Trophoblast cell (in vitro differentiated cells and primary cell): ENCODE data around the gene KLHL11.

Source experiments
- DNase-seq, 2 donors: peaks; one replicate each; pipeline ENCODE4 v3.0.0-alpha.2; 2016
- H2AFZ ChIP-seq: 2 replicates; pipeline ENCODE4 v1.6.1; 2013; ENCODE audit warnings: low read length, moderate library complexity, mild to moderate bottlenecking; ENCODE audit not compliant: insufficient read depth, poor library complexity
- H2AK5ac ChIP-seq: 2 replicates; pipeline ENCODE4 v1.6.1; 2013; ENCODE audit warnings: mild to moderate bottlenecking, low read length
- H2BK120ac ChIP-seq: 2 replicates; pipeline ENCODE4 v1.6.1; 2013; ENCODE audit warnings: low read length, mild to moderate bottlenecking, moderate library complexity; ENCODE audit not compliant: insufficient read depth, poor library complexity
- H2BK12ac ChIP-seq: 2 replicates; pipeline ENCODE4 v1.6.1; 2013; ENCODE audit warnings: mild to moderate bottlenecking, low read length, moderate library complexity
- H2BK5ac ChIP-seq: 2 replicates; pipeline ENCODE4 v1.6.1; 2013; ENCODE audit warnings: low read length, low read depth, moderate library complexity, mild to moderate bottlenecking; ENCODE audit not compliant: poor library complexity
- H3K14ac ChIP-seq: 2 replicates; pipeline ENCODE4 v1.6.1; 2013; ENCODE audit warnings: mild to moderate bottlenecking, low read length
- H3K18ac ChIP-seq: 2 replicates; pipeline ENCODE4 v1.6.1; 2013; ENCODE audit warnings: mild to moderate bottlenecking, low read length
- H3K23ac ChIP-seq: 2 replicates; pipeline ENCODE4 v1.6.1; 2013; ENCODE audit warnings: low read length
- H3K27ac ChIP-seq: 2 replicates; pipeline ENCODE4 v1.5.1; 2013; ENCODE audit warnings: low read depth, mild to moderate bottlenecking, inconsistent platforms, low read length, moderate library complexity
- H3K27me3 ChIP-seq: 2 replicates; pipeline ENCODE4 v1.6.1; 2013; ENCODE audit warnings: inconsistent platforms, mild to moderate bottlenecking, low read length, moderate library complexity; ENCODE audit not compliant: insufficient read depth
- H3K36me3 ChIP-seq, 2 experiments: 1 replicate in 1 of 2; 2 replicates in 1 of 2; pipeline ENCODE4 v1.6.1; 2013; ENCODE audit warnings: low read length in 2 of 2, mild to moderate bottlenecking in 2 of 2, moderate library complexity in 1 of 2; ENCODE audit not compliant: insufficient read depth in 2 of 2, control insufficient read depth in 1 of 2
- H3K4ac ChIP-seq: 2 replicates; pipeline ENCODE4 v1.6.1; 2013; ENCODE audit warnings: low read depth, mild to moderate bottlenecking, low read length, moderate library complexity
- H3K4me1 ChIP-seq, 2 experiments: 1 replicate in 1 of 2; 2 replicates in 1 of 2; pipeline ENCODE4 v1.6.1; 2013; ENCODE audit warnings: low read length in 2 of 2, mild to moderate bottlenecking in 2 of 2, moderate library complexity in 1 of 2; ENCODE audit not compliant: insufficient read depth in 2 of 2, control insufficient read depth in 1 of 2
- H3K4me2 ChIP-seq: 2 replicates; pipeline ENCODE4 v1.6.1; 2013; ENCODE audit warnings: inconsistent platforms, mild to moderate bottlenecking, low read length, moderate library complexity
- H3K4me3 ChIP-seq: 2 replicates; pipeline ENCODE4 v1.5.1; 2013; ENCODE audit warnings: mild to moderate bottlenecking, low read depth, low read length, inconsistent platforms
- H3K79me1 ChIP-seq: one replicate; pipeline ENCODE4 v1.6.1; 2013; ENCODE audit warnings: low read length
- H3K79me2 ChIP-seq: 2 replicates; pipeline ENCODE4 v1.6.1; 2013; ENCODE audit warnings: low read length, mild to moderate bottlenecking; ENCODE audit not compliant: control insufficient read depth, insufficient read depth, poor library complexity
- H3K9ac ChIP-seq: 2 replicates; pipeline ENCODE4 v1.6.1; 2013; ENCODE audit warnings: mild to moderate bottlenecking, low read length
- H3K9me3 ChIP-seq: 2 replicates; pipeline ENCODE4 v1.6.1; 2013; ENCODE audit warnings: low read depth, mild to moderate bottlenecking, control low read depth, inconsistent platforms, low read length; ENCODE audit not compliant: insufficient read depth
- H4K12ac ChIP-seq: 2 replicates; pipeline ENCODE4 v1.6.1; 2013; ENCODE audit warnings: low read depth, mild to moderate bottlenecking, low read length, moderate library complexity
- H4K8ac ChIP-seq: 2 replicates; pipeline ENCODE4 v1.6.1; 2013; ENCODE audit warnings: low read depth, mild to moderate bottlenecking, low read length, moderate library complexity
- H4K91ac ChIP-seq: one replicate; pipeline ENCODE4 v1.6.1; 2013; ENCODE audit warnings: low read depth, mild to moderate bottlenecking, low read length, moderate library complexity
- WGBS: extraction: QIAGEN DNeasy Blood & Tissue Kit; methylation state at CpG from one replicate; pipeline ENCODE4 v1.1.7; 2013; ENCODE audit warnings: missing lambda C conversion rate; ENCODE audit not compliant: insufficient read length, insufficient coverage; ENCODE audit errors: extremely low coverage; 5-methylcytosine and 5-hydroxymethylcytosine counted together

Gene KLHL11

DNA sequence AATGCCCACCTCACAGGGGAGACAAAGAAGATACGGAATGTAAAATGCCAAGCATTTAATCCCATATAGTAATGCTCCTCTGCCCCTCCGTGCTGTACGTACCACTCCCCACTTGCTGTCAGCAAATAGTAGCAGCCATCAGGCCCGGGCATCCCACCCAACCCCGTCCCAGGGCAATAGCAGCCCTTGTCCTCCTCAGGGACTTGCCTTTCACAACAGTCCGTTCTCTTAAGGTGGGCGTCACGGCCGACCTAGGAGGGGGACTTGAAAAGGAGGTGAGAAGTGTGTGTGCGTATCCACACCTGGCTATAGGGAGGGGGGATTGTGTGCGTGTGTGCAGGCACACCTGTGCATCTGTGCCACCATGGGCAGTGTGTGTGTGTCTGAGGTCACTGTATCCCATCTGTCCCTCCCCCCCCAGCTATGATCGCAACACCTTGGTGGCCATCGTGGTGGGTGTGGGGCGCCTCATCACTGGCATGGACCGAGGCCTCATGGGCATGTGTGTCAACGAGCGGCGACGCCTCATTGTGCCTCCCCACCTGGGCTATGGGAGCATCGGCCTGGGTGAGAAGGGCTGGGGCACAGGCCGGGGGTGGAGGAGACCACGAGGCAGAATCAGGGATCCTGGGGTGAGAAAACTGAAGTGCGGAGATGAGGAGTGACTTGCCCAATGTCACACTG lies 48.4 kb downstream of the KLHL11 start:
- no peak overlapping the region for H3K14ac ChIP-seq
- DNase-seq: no peak
- H2BK120ac ChIP-seq: no peak overlapping the region
- peaks cover 9 to 11% of the 10 kb centered on the region in 2 experiments for H3K4me1 ChIP-seq
- no peaks in the 10 kb centered on the region for H3K9me3 ChIP-seq
- no peaks in the 10 kb centered on the region for H3K27me3 ChIP-seq
- H3K9ac ChIP-seq: no peak overlapping the region
- no peak overlapping the region for H4K91ac ChIP-seq
- H4K8ac ChIP-seq: no peak overlapping the region
- no peak overlapping the region for H2BK12ac ChIP-seq
- no peak overlapping the region for H2AK5ac ChIP-seq
- no peak overlapping the region for H4K12ac ChIP-seq
- H3K4me2 ChIP-seq: no peak overlapping the region
- no peak overlapping the region for H3K4me3 ChIP-seq
- WGBS: no CpG with 5 or more reads among the region's 23 CpGs
- H2AFZ ChIP-seq: no peak overlapping the region
- no peak overlapping the region for H3K4ac ChIP-seq
- peaks cover 9% of the 10 kb centered on the region for H3K79me2 ChIP-seq
- no peak overlapping the region for H2BK5ac ChIP-seq
- no peak overlapping the region for H3K27ac ChIP-seq
- peaks cover 35 to 41% of the 10 kb centered on the region in 2 experiments for H3K36me3 ChIP-seq
- H3K18ac ChIP-seq: no peak overlapping the region
- no peak overlapping the region for H3K23ac ChIP-seq
- H3K79me1 ChIP-seq: peaks cover 15% of the 10 kb centered on the region

DNA sequence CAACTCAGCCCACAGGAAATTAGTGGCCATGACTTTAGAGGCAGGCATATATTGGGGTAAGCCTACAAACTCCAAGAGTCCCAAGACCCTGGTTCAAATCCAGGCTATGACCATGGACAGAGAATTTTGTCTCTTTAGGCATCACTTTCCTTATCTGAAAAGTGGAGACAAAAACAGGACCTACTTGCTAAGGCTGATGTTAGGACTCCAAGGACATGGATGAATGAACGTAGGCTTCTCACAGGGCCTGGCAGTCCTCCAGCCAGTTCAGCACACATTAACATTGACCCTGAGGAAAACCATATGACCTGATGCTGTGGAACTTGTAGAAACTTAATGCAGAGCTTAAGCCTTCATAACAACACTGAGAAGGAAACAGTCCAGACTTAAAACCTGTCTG lies 51.0 kb downstream of the KLHL11 start:
- H3K18ac ChIP-seq: no peak overlapping the region
- peaks cover 21% of the 10 kb centered on the region for H3K79me1 ChIP-seq
- no peaks in the 10 kb centered on the region for H3K27me3 ChIP-seq
- no peak overlapping the region for H3K9ac ChIP-seq
- H2BK120ac ChIP-seq: no peak overlapping the region
- peak overlapping the region; percentile 80 for H3K4ac ChIP-seq
- H2BK12ac ChIP-seq: no peak overlapping the region
- no peak overlapping the region for H3K27ac ChIP-seq
- no peaks in the 10 kb centered on the region for H3K9me3 ChIP-seq
- no peak overlapping the region for H2AK5ac ChIP-seq
- no peak for DNase-seq
- H3K4me1 ChIP-seq: peaks cover 14 to 19% of the 10 kb centered on the region in 2 experiments
- H2BK5ac ChIP-seq: no peak overlapping the region
- H3K4me3 ChIP-seq: no peak overlapping the region
- peaks cover 12 to 18% of the 10 kb centered on the region in 2 experiments for H3K36me3 ChIP-seq
- peaks cover 11% of the 10 kb centered on the region for H3K79me2 ChIP-seq
- no peak overlapping the region for H4K12ac ChIP-seq
- H3K23ac ChIP-seq: no peak overlapping the region
- no peak overlapping the region for H3K14ac ChIP-seq
- no peak overlapping the region for H4K8ac ChIP-seq
- WGBS: no CpG with 5 or more reads among the region's 1 CpG
- peak overlapping the region; percentile 74 for H3K4me2 ChIP-seq
- H4K91ac ChIP-seq: no peak overlapping the region
- no peak overlapping the region for H2AFZ ChIP-seq

DNA sequence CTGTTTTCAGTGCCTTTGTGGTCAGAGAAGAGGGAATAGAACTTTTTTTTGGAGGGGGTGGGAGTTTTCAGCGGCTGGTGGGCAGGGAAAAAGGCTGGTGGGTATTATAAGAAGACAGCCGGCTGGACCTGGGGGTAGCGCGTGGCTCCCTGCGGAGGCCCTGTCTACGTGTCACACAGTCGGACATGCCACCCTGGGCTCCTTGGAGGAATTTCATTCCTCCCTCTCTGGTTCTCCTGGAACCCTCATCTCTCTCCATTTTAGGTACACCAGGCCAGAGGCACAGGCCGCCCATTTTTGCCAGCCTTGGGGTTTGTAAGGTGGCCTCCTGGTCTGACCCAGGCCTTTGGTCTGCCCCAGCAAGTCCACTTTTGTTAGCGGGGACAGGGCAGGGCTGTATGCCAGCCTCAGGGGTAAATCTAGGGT lies 51.5 kb downstream of the KLHL11 start:
- H3K27me3 ChIP-seq: no peaks in the 10 kb centered on the region
- peak overlapping the region; percentile 75 for H3K14ac ChIP-seq
- peaks cover 7 to 14% of the 10 kb centered on the region in 2 experiments for H3K36me3 ChIP-seq
- H3K4me1 ChIP-seq: peaks cover 14 to 19% of the 10 kb centered on the region in 2 experiments
- H2BK12ac ChIP-seq: peak overlapping the region; percentile 53
- H3K9me3 ChIP-seq: no peaks in the 10 kb centered on the region
- peak overlapping the region; percentile 74 for H2AK5ac ChIP-seq
- H3K18ac ChIP-seq: peak overlapping the region; percentile 71
- H3K27ac ChIP-seq: no peak overlapping the region
- H2BK5ac ChIP-seq: peak overlapping the region; percentile 47
- peak overlapping the region; percentile 57 for H2AFZ ChIP-seq
- peak overlapping the region; percentile 80 for H3K4ac ChIP-seq
- H3K79me1 ChIP-seq: peaks cover 21% of the 10 kb centered on the region
- H3K79me2 ChIP-seq: peaks cover 11% of the 10 kb centered on the region
- peak overlapping the region; percentile 74 for H3K4me2 ChIP-seq
- peak overlapping the region; percentile 72 for H2BK120ac ChIP-seq
- H3K9ac ChIP-seq: peak overlapping the region; percentile 28
- H4K8ac ChIP-seq: no peak overlapping the region
- peak overlapping the region; percentile 81 for H3K4me3 ChIP-seq
- H3K23ac ChIP-seq: no peak overlapping the region
- H4K12ac ChIP-seq: peak overlapping the region; percentile 76
- WGBS: no CpG with 5 or more reads among the region's 9 CpGs
- peak overlapping the region; percentile 81 for H4K91ac ChIP-seq
- DNase-seq: no peak

DNA sequence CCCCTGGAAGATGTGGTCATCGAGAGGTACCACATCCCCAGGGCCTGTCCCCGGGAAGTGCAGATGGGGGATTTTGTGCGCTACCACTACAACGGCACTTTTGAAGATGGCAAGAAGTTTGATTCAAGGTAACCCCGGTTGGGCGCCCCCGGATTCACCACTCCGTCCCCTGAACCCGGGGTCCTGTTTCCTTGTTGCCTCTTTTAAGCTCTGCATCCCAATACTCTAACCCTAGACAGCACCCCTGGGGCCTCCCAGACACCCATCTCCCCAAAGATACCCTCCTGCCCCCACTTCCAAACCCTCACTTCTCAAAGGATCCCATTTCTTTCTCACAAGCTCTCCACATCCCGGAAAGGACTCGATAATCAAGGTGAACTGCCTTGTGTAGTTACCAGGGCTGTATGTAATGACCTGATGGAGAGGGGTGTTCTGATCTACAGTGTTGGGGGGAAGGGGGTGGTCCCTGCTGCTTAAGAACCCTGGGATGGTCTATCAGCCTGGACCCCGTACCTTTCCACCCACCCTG lies 52.0 kb downstream of the KLHL11 start:
- peak overlapping the region; percentile 76 for H4K12ac ChIP-seq
- H4K8ac ChIP-seq: peak overlapping the region; percentile 77
- peaks cover 14 to 19% of the 10 kb centered on the region in 2 experiments for H3K4me1 ChIP-seq
- H3K4me3 ChIP-seq: peak overlapping the region; percentile 81
- peak overlapping the region; percentile 80 for H3K4ac ChIP-seq
- peaks cover 11% of the 10 kb centered on the region for H3K79me2 ChIP-seq
- H2BK12ac ChIP-seq: peak overlapping the region; percentile 53
- H3K4me2 ChIP-seq: peak overlapping the region; percentile 74
- H3K9ac ChIP-seq: peak overlapping the region; percentile 28
- no peaks in the 10 kb centered on the region for H3K27me3 ChIP-seq
- H2BK5ac ChIP-seq: peak overlapping the region; percentile 78
- peak overlapping the region; percentile 71 for H3K18ac ChIP-seq
- no peaks in the 10 kb centered on the region for H3K9me3 ChIP-seq
- no peak overlapping the region for H3K23ac ChIP-seq
- peak overlapping the region; percentile 81 for H4K91ac ChIP-seq
- peak overlapping the region; percentile 74 for H2AK5ac ChIP-seq
- peak overlapping the region; percentile 72 for H2BK120ac ChIP-seq
- WGBS: no CpG with 5 or more reads among the region's 12 CpGs
- peak overlapping the region; percentile 75 for H3K14ac ChIP-seq
- no peak for DNase-seq
- H2AFZ ChIP-seq: peak overlapping the region; percentile 57
- peak overlapping the region; percentile 51 for H3K27ac ChIP-seq
- H3K36me3 ChIP-seq: peaks cover 4 to 11% of the 10 kb centered on the region in 2 experiments
- H3K79me1 ChIP-seq: peaks cover 21% of the 10 kb centered on the region
